K562 (cell line): ENCODE results near the gene SHC1. TPM values are rescaled to one million over a fixed set of nuclear protein-coding genes. Genes with fewer than 3 reads are reported as not detected.

Experiments
- BHLHE40 ChIP-seq: IDR thresholded peaks from 2 replicates; pipeline ENCODE4 v1.6.1; 2011; ENCODE audit warnings: low read length, improper control_type of control experiment
- BRD9 ChIP-seq: fragments of 450-650 bp; IDR thresholded peaks from 2 replicates; pipeline ENCODE4 v1.6.1; 2018; ENCODE audit warnings: low read depth; ENCODE audit not compliant: partially characterized antibody
- CREB1 ChIP-seq, 2 experiments: sonication (generic) in 1 of 2; formaldehyde crosslinking in 1 of 2; IDR thresholded peaks; 2 replicates each; pipeline versions ENCODE4 v1.6.1 to v1.8.0; 2012 to 2022; ENCODE audit warnings: inconsistent platforms in 1 of 2, mild to moderate bottlenecking in 1 of 2, missing genetic modification reagents in 1 of 2, moderate library complexity in 1 of 2
- ESRRA ChIP-seq: fragments of 450-650 bp; IDR thresholded peaks from 2 replicates; pipeline ENCODE4 v1.6.1; 2014; ENCODE audit warnings: low read depth, mild to moderate bottlenecking, moderate library complexity, borderline replicate concordance
- GATAD2A ChIP-seq: fragments of 450-650 bp; IDR thresholded peaks from 2 replicates; pipeline ENCODE4 v1.6.1; 2017
- KDM4B ChIP-seq, 2 experiments: fragments of 450-650 bp in 1 of 2; sonication (generic) in 1 of 2; IDR thresholded peaks; 2 replicates each; pipeline ENCODE4 v1.6.1; 2016 to 2017; ENCODE audit warnings: borderline replicate concordance in 2 of 2, antibody characterized with exemption in 1 of 2, low read depth in 1 of 2, mild to moderate bottlenecking in 1 of 2
- KLF1 ChIP-seq: fragments of 450-650 bp; IDR thresholded peaks from 2 replicates; pipeline ENCODE4 v1.6.1; 2016; ENCODE audit warnings: missing genetic modification characterization, missing compliant biosample characterization
- MAFG ChIP-seq: fragments of 450-650 bp; conservative IDR thresholded peaks from 2 replicates; pipeline ENCODE4 v1.6.1; 2016; ENCODE audit warnings: missing genetic modification characterization, missing compliant biosample characterization
- MYNN ChIP-seq, 2 experiments: sonication (generic); formaldehyde crosslinking in 1 of 2; IDR thresholded peaks; 2 replicates each; pipeline versions ENCODE4 v1.5.0 to v1.6.1; 2016 to 2020; ENCODE audit warnings: antibody characterized with exemption in 1 of 2, missing genetic modification reagents in 1 of 2
- PRDM10 ChIP-seq: fragments of 450-650 bp; IDR thresholded peaks from 2 replicates; pipeline ENCODE4 v1.6.1; 2018; ENCODE audit not compliant: partially characterized antibody
- RAD21 ChIP-seq, 2 experiments: fragments of 250-450 bp in 1 of 2; fragments of 450-650 bp in 1 of 2; sonication (Bioruptor Pico) in 1 of 2; formaldehyde crosslinking in 1 of 2; IDR thresholded peaks in 1 of 2; conservative IDR thresholded peaks in 1 of 2; 2 replicates each; pipeline versions ENCODE4 v1.4.0 to v1.8.0; 2020 to 2022; ENCODE audit warnings: mild to moderate bottlenecking in 2 of 2, moderate library complexity in 1 of 2
- SMARCE1 ChIP-seq: fragments of 450-650 bp; IDR thresholded peaks from 2 replicates; pipeline ENCODE4 v1.7.1; 2016; ENCODE audit warnings: mild to moderate bottlenecking
- SP1 ChIP-seq: sonication (generic); formaldehyde crosslinking; IDR thresholded peaks from 2 replicates; pipeline ENCODE4 v1.8.1; 2022; ENCODE audit warnings: mild to moderate bottlenecking, missing genetic modification reagents
- SRSF7 ChIP-seq: fragments of 200-400 bp; formaldehyde crosslinking; optimal IDR thresholded peaks from 2 replicates; pipeline ENCODE3; 2017; ENCODE audit warnings: mild to moderate bottlenecking, low read depth, low read length
- SUPT5H ChIP-seq: fragments of 450-650 bp; IDR thresholded peaks from 2 replicates; pipeline ENCODE4 v1.6.1; 2016
- ZC3H11A ChIP-seq: IDR thresholded peaks from 2 replicates; pipeline ENCODE4 v1.6.1; 2012; ENCODE audit warnings: low read depth, low read length, improper control_type of control experiment
- ZNF584 ChIP-seq: fragments of 200-800 bp; sonication (Bioruptor generic); IDR thresholded peaks from 2 replicates; pipeline ENCODE4 v1.6.1; 2016; ENCODE audit warnings: low read depth, mild to moderate bottlenecking, missing genetic modification characterization, missing compliant biosample characterization
- ZNF766 ChIP-seq: fragments of 200-800 bp; sonication (Bioruptor generic); conservative IDR thresholded peaks from 2 replicates; pipeline ENCODE4 v1.6.1; 2016; ENCODE audit warnings: missing genetic modification characterization, missing compliant biosample characterization
- polyA plus RNA-seq, 8 experiments: library from polyadenylated mRNA; depleted of rRNA in 4 of 8; stranded (reverse) in 5 of 8; unstranded in 3 of 8; fragments of >200 nt; fragmentation: Nextera tagmentation in 2 of 8; fragmentation: Illumina TruSeq in 1 of 8; extraction: Ambion mirVana in 2 of 8; extraction: Trizol in 1 of 8; gene quantifications; 2 replicates each; pipeline versions ENCODE4 v1.2.1 to v1.2.3, GENCODE V29; 2011 to 2014; ENCODE audit warnings: inconsistent platforms in 1 of 8, missing spikeins in 1 of 8
- total RNA-seq, 7 experiments: library from RNA; depleted of rRNA in 6 of 7; stranded (reverse); fragments of >200 nt in 6 of 7; fragmentation: Illumina TruSeq in 2 of 7; extraction: Trizol in 2 of 7; gene quantifications; 2 replicates each; pipeline versions ENCODE4 v1.2.1 to v1.2.3, GENCODE V29; 2011 to 2021; ENCODE audit warnings: low replicate concordance in 1 of 7
- TF ChIP-seq, protein P1 (sequence below): sonication (generic); formaldehyde crosslinking; IDR thresholded peaks from 2 replicates; pipeline ENCODE4 v1.9.0; 2022; ENCODE audit warnings: mild to moderate bottlenecking, missing genetic modification reagents
- TF ChIP-seq, protein P2 (sequence below): sonication (generic); formaldehyde crosslinking; IDR thresholded peaks from 2 replicates; pipeline ENCODE4 v1.8.0; 2022; ENCODE audit warnings: mild to moderate bottlenecking, missing genetic modification reagents

SHC1 gene
- total and polyA plus RNA-seq, 9 of the 15 experiments (the other 6 are each of a cell fraction or from before 2014, with no cell fraction given): 4.1 to 113 (median 51.9) TPM

DNA sequence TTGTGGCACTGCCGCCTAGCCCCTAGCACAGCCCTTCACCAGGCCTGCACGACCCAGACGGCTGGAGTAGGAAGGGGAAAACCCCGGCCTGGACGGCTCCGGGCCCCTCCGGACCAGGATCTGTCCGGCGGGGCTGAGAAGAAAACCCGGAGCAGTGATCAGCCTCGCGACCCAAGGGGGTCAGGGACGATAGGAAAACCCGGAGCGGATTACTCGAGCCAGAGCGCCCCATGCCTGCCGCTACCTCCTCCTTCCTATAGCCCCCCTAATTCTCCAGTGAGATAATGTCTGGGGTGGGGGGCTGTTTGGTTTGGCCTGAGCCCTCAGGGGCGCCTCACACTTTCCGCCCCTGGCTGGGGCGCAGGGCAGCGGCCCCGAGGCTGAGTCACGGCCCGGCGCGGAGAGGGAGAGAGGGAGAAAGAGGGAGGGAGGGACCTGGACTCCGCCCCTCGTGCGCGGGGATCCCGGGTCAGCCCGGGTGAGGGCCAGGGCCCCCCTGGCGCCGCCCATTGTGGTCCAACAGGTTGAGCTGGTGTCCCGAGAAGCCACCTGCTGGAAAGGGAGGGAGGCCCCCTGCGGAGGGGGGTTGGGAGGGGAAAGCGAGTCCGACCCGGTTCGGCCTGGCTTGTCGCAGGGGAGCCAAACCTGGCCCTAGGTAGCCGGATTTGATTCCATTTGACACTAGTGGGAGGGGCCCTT, 30.3 kb upstream of the SHC1 start (continued):
- TF ChIP-seq PRDM10 (peak; percentile 91), SRSF7 (no peak), MYNN (IDR thresholded peaks at IDR 0.05) (no peak), MYNN (CRISPR knock-in tag; IDR thresholded peaks at IDR 0.05) (no peak), ZC3H11A (no peak), SUPT5H (peak; percentile 67), ZNF584 (CRISPR knock-in tag) (no peak), BHLHE40 (peak; percentile 39), MAFG (tag) (peak; percentile 86), KLF1 (tag) (0 out of 2 replicates have a peak, but pooled peaks have one; percentile 72), ESRRA (peak; percentile 62; the same call in 1 of the 2 replicates), CREB1 (IDR thresholded peaks at IDR 0.05) (peak; percentile 29; the same call in 1 of the 2 replicates), CREB1 (CRISPR knock-in tag; IDR thresholded peaks at IDR 0.05) (peak; percentile 48; the same call in 1 of the 2 replicates), SP1 (CRISPR knock-in tag) (peak; percentile 89), ZNF766 (no peak), GATAD2A (peak; percentile 77), KDM4B (IDR thresholded peaks at IDR 0.05; ENCODE audit: borderline replicate concordance in 2 of 2, low read depth in 1 of 2) (peak in 1 of 2 experiments; percentile 85; a peak in 2 of 4 replicates), SMARCE1 (peak; percentile 91), BRD9 (peak; percentile 98), RAD21 (CRISPR knock-in tag; conservative IDR thresholded peaks at IDR 0.05 in 1 of 2, IDR thresholded peaks at IDR 0.05 in 1 of 2) (peak; percentile 22 to 23)
- TF ChIP-seq, protein P1, sequence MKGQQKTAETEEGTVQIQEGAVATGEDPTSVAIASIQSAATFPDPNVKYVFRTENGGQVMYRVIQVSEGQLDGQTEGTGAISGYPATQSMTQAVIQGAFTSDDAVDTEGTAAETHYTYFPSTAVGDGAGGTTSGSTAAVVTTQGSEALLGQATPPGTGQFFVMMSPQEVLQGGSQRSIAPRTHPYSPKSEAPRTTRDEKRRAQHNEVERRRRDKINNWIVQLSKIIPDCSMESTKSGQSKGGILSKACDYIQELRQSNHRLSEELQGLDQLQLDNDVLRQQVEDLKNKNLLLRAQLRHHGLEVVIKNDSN (CRISPR knock-in tag): 0 out of 2 replicates have a peak, but pooled peaks have one; percentile 40
- TF ChIP-seq, protein P2, sequence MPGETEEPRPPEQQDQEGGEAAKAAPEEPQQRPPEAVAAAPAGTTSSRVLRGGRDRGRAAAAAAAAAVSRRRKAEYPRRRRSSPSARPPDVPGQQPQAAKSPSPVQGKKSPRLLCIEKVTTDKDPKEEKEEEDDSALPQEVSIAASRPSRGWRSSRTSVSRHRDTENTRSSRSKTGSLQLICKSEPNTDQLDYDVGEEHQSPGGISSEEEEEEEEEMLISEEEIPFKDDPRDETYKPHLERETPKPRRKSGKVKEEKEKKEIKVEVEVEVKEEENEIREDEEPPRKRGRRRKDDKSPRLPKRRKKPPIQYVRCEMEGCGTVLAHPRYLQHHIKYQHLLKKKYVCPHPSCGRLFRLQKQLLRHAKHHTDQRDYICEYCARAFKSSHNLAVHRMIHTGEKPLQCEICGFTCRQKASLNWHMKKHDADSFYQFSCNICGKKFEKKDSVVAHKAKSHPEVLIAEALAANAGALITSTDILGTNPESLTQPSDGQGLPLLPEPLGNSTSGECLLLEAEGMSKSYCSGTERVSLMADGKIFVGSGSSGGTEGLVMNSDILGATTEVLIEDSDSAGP: no peak
